ENCODE data around the gene ZFP57. TPM values are rescaled to one million over a fixed set of nuclear protein-coding genes. Genes with fewer than 3 reads are reported as not detected.

ZFP57 gene
- total RNA-seq, 1 experiment from 2014 or later, result 0.83 TPM

DNA sequence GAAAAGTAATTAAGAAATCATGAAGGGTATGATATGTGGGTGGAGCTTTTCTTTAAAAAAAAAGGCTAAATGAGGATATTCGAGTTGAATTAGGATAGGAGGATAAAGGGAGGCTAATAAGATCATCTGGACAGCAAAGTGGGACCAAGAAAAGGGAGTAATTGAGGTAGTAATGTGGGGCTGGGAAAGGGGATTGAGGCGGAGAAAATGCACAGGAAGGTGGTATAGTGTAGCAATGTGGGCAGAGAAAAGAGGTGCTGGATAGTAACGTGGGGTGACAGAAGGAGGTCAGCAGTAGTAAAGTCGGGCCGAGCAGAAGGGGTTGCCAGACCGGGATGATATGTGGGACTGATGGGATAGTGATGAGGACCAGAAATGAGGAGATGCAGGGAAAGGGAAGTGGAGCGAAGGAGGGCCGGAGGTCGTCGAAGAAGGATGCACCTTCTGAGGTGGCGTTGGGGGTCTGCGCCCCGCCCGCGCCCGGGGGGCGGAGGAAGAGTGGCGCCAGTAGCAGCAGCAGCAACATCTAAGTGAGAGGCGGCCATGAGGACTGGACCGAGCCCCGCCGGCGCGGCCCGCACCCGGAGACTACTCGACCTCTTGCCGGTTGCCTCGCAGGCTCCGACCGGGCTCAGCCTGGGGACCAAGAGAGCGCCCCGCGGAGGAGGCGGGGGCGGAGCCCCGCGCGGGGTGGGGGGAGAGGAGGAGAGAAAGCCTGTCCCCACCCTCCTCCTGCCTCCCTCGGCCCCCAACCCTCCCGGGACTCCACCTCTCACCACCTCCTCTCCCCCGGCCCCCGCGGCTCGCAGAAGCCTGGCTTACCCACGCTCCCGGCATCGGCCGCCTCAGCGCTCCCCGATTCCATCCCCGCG, 48.9 kb downstream of the ZFP57 start:
- BruUV-seq (replicated peaks), result no TSS peak
- Mint-ChIP-seq H3K27ac (ENCODE audit: unreplicated experiment) (peak overlapping the region; percentile 9), H3K36me3 (ENCODE audit: insufficient read depth, unreplicated experiment) (peaks cover 30% of the 10 kb centered on the region), H3K4me3 (ENCODE audit: low read depth, unreplicated experiment) (peak overlapping the region; percentile 73), H3K4me1 (ENCODE audit: low read depth, unreplicated experiment) (peaks cover 34% of the 10 kb centered on the region), H3K27me3 (ENCODE audit: unreplicated experiment) (peaks cover 7% of the 10 kb centered on the region), H3K9me3 (ENCODE audit: low read depth, unreplicated experiment) (no peaks in the 10 kb centered on the region)
- CTCF ChIA-PET, result interaction anchor here (0.6 to 2.0 kb wide), 6 partner anchors 10 to 217 kb away, joined by 3 to 19 read pairs (median 3); partner anchors contain the start of gene OR12D1
- DNase-seq, result peak; percentile 54
- TF ChIP-seq CTCF (IDR thresholded peaks at IDR 0.05; ENCODE audit: unreplicated experiment), result no peak
- intact Hi-C loops (cut with micrococcal nuclease; ENCODE audit: unreplicated experiment), result no loop called here

- Mint-ChIP-seq H3K27ac (ENCODE audit: unreplicated experiment) (peak overlapping the region; percentile 9), H3K27me3 (ENCODE audit: unreplicated experiment) (no peaks in the 10 kb centered on the region), H3K4me1 (ENCODE audit: low read depth, unreplicated experiment) (peaks cover 34% of the 10 kb centered on the region), H3K9me3 (ENCODE audit: low read depth, unreplicated experiment) (no peaks in the 10 kb centered on the region), H3K4me3 (ENCODE audit: low read depth, unreplicated experiment) (peak overlapping the region; percentile 73), H3K36me3 (ENCODE audit: insufficient read depth, unreplicated experiment) (peaks cover 30% of the 10 kb centered on the region)
- CTCF ChIA-PET, result no interaction called here
- BruUV-seq (replicated peaks), result no TSS peak
- TF ChIP-seq CTCF (IDR thresholded peaks at IDR 0.05; ENCODE audit: unreplicated experiment), result no peak
- no peak for DNase-seq
- intact Hi-C loops (cut with micrococcal nuclease; ENCODE audit: unreplicated experiment), result no loop called here
Measured at GRCh38 chr6:29631209-29631810, 49.6 kb downstream of the ZFP57 start.

DNA sequence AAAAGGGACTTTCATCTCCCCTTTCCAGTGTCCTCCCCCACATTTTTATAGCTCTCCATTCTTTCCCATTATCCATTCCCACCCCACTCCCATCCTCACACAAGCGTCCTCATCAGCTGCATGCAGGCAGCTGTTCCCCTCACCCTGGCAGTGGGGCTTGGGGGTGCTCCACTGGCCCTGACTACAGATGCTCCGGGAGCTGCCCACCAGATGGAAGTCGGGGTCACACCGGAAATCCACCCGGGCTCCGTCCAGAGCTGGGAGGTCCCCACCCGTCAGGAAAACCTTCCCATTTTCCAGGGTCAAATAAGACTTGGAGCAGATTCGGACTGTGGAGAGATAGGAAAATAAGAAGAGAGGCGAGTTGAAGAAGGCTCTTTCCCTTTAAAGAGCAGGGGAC, 50.6 kb downstream of the ZFP57 start:
- TF ChIP-seq CTCF (IDR thresholded peaks at IDR 0.05; ENCODE audit: unreplicated experiment), result no peak
- no TSS peak for BruUV-seq (replicated peaks)
- H3K27me3 Mint-ChIP-seq (ENCODE audit: unreplicated experiment), result no peaks in the 10 kb centered on the region
- peaks cover 34% of the 10 kb centered on the region for H3K4me1 Mint-ChIP-seq (ENCODE audit: low read depth, unreplicated experiment)
- H3K4me3 Mint-ChIP-seq (ENCODE audit: low read depth, unreplicated experiment), result no peak overlapping the region
- DNase-seq, result no peak
- no peaks in the 10 kb centered on the region for H3K9me3 Mint-ChIP-seq (ENCODE audit: low read depth, unreplicated experiment)
- intact Hi-C loops (cut with micrococcal nuclease; ENCODE audit: unreplicated experiment), result no loop called here
- CTCF ChIA-PET, result no interaction called here
- H3K27ac Mint-ChIP-seq (ENCODE audit: unreplicated experiment), result no peak overlapping the region
- H3K36me3 Mint-ChIP-seq (ENCODE audit: insufficient read depth, unreplicated experiment), result peaks cover 30% of the 10 kb centered on the region

DNA sequence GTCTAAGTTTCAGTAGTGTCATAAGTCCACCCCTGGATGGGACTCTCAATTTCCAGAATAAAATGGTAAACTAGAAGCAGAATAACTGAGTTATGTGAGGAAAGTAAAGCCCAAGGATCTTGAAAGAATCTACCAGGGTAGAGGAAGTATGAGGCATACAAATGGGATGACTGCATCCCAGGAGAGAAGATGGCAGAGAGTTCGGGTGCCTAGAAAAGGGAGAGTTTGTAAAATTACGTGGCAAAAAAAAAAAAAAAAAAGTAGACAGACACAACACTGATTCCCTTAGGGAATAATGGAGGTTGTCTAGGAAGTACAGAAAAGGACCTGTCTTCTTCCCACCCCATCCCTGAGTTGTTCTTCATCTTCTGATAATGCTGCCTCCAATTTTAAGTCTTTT, 51.4 kb downstream of the ZFP57 start:
- Mint-ChIP-seq H3K27ac (ENCODE audit: unreplicated experiment) (no peak overlapping the region), H3K4me3 (ENCODE audit: low read depth, unreplicated experiment) (no peak overlapping the region), H3K27me3 (ENCODE audit: unreplicated experiment) (no peaks in the 10 kb centered on the region), H3K36me3 (ENCODE audit: insufficient read depth, unreplicated experiment) (peaks cover 30% of the 10 kb centered on the region), H3K9me3 (ENCODE audit: low read depth, unreplicated experiment) (no peaks in the 10 kb centered on the region), H3K4me1 (ENCODE audit: low read depth, unreplicated experiment) (peaks cover 34% of the 10 kb centered on the region)
- intact Hi-C loops (cut with micrococcal nuclease; ENCODE audit: unreplicated experiment), result no loop called here
- no TSS peak for BruUV-seq (replicated peaks)
- CTCF ChIA-PET, result no interaction called here
- TF ChIP-seq CTCF (IDR thresholded peaks at IDR 0.05; ENCODE audit: unreplicated experiment), result no peak
- DNase-seq, result no peak
